ENCODE measurements around the gene MMP10.
"Not testable (repeated sequence)": the region's sequence is repeated elsewhere in the genome, so short reads cannot be mapped to it uniquely, and the experiment has no call there.

MMP10 gene

GRCh38 chr11:102757823-102758549 lies 22.4 kb downstream of the MMP10 start:
- no peaks in the 10 kb centered on the region for H3K27me3 ChIP-seq (ENCODE audit: control insufficient read depth in 1 of 2, insufficient read depth in 2 of 2, low read length in 2 of 2)
- no peak overlapping the region for H3K27ac ChIP-seq (ENCODE audit: low read length)
- no peaks in the 10 kb centered on the region for H3K9me3 ChIP-seq (ENCODE audit: control insufficient read depth in 2 of 2, low read length in 2 of 2)
- H3K36me3 ChIP-seq (ENCODE audit: control insufficient read depth in 2 of 2, insufficient read depth in 2 of 2, low read length in 2 of 2) = no peaks in the 10 kb centered on the region
- no peak overlapping the region for H3K4me3 ChIP-seq (ENCODE audit: low read length in 2 of 2)
- H3K9ac ChIP-seq (ENCODE audit: low read length in 2 of 2) = no peak overlapping the region
- H3K4me1 ChIP-seq (ENCODE audit: control insufficient read depth, insufficient read depth, low read length) = no peaks in the 10 kb centered on the region

GRCh38 chr11:102753267-102753666 lies 27.2 kb downstream of the MMP10 start:
- no peaks in the 10 kb centered on the region for H3K36me3 ChIP-seq (ENCODE audit: control insufficient read depth in 2 of 2, insufficient read depth in 2 of 2, low read length in 2 of 2)
- no peaks in the 10 kb centered on the region for H3K9me3 ChIP-seq (ENCODE audit: control insufficient read depth in 2 of 2, low read length in 2 of 2)
- H3K4me3 ChIP-seq (ENCODE audit: low read length in 2 of 2) = no peak overlapping the region
- no peaks in the 10 kb centered on the region for H3K4me1 ChIP-seq (ENCODE audit: control insufficient read depth, insufficient read depth, low read length)
- H3K9ac ChIP-seq (ENCODE audit: low read length in 2 of 2) = no peak overlapping the region
- H3K27ac ChIP-seq (ENCODE audit: low read length) = no peak overlapping the region
- H3K27me3 ChIP-seq (ENCODE audit: control insufficient read depth in 1 of 2, insufficient read depth in 2 of 2, low read length in 2 of 2) = no peaks in the 10 kb centered on the region

- no peaks in the 10 kb centered on the region for H3K36me3 ChIP-seq (ENCODE audit: control insufficient read depth in 2 of 2, insufficient read depth in 2 of 2, low read length in 2 of 2)
- no peaks in the 10 kb centered on the region for H3K9me3 ChIP-seq (ENCODE audit: control insufficient read depth in 2 of 2, low read length in 2 of 2)
- no peak overlapping the region for H3K27ac ChIP-seq (ENCODE audit: low read length)
- H3K9ac ChIP-seq (ENCODE audit: low read length in 2 of 2) = no peak overlapping the region
- H3K4me1 ChIP-seq (ENCODE audit: control insufficient read depth, insufficient read depth, low read length) = no peaks in the 10 kb centered on the region
- H3K4me3 ChIP-seq (ENCODE audit: low read length in 2 of 2) = no peak overlapping the region
- H3K27me3 ChIP-seq (ENCODE audit: control insufficient read depth in 1 of 2, insufficient read depth in 2 of 2, low read length in 2 of 2) = no peaks in the 10 kb centered on the region
These were observed 28.8 kb downstream of the MMP10 start for GRCh38 chr11:102751673-102752072.

- Histone ChIP-seq H3K27ac (ENCODE audit: low read length) (no peak overlapping the region), H3K27me3 (ENCODE audit: control insufficient read depth in 1 of 2, insufficient read depth in 2 of 2, low read length in 2 of 2) (no peaks in the 10 kb centered on the region), H3K36me3 (ENCODE audit: control insufficient read depth in 2 of 2, insufficient read depth in 2 of 2, low read length in 2 of 2) (no peaks in the 10 kb centered on the region), H3K4me3 (ENCODE audit: low read length in 2 of 2) (no peak overlapping the region), H3K9ac (ENCODE audit: low read length in 2 of 2) (no peak overlapping the region), H3K4me1 (ENCODE audit: control insufficient read depth, insufficient read depth, low read length) (no peaks in the 10 kb centered on the region), H3K9me3 (ENCODE audit: control insufficient read depth in 2 of 2, low read length in 2 of 2) (no peaks in the 10 kb centered on the region)
These were observed 31.2 kb downstream of the MMP10 start for GRCh38 chr11:102749101-102749722.

GRCh38 chr11:102746746-102747578 lies 33.5 kb downstream of the MMP10 start:
- H3K4me3 ChIP-seq (ENCODE audit: low read length in 2 of 2); H3K27ac ChIP-seq (ENCODE audit: low read length): not testable (repeated sequence)

GRCh38 chr11:102734650-102735049 lies 45.8 kb downstream of the MMP10 start:
- Histone ChIP-seq H3K27me3 (ENCODE audit: control insufficient read depth in 1 of 2, insufficient read depth in 2 of 2, low read length in 2 of 2) (no peaks in the 10 kb centered on the region), H3K36me3 (ENCODE audit: control insufficient read depth in 2 of 2, insufficient read depth in 2 of 2, low read length in 2 of 2) (no peaks in the 10 kb centered on the region), H3K27ac (ENCODE audit: low read length) (no peak overlapping the region), H3K9ac (ENCODE audit: low read length in 2 of 2) (no peak overlapping the region), H3K9me3 (ENCODE audit: control insufficient read depth in 2 of 2, low read length in 2 of 2) (peaks cover 0 to 4% of the 10 kb centered on the region in 2 donors), H3K4me3 (ENCODE audit: low read length in 2 of 2) (no peak overlapping the region), H3K4me1 (ENCODE audit: control insufficient read depth, insufficient read depth, low read length) (no peaks in the 10 kb centered on the region)

More at GRCh38 chr11:102746746-102747578, 33.5 kb downstream of the MMP10 start:
- not testable (repeated sequence) for H3K9me3 ChIP-seq (ENCODE audit: control insufficient read depth in 2 of 2, low read length in 2 of 2); H3K4me1 ChIP-seq (ENCODE audit: control insufficient read depth, insufficient read depth, low read length); H3K36me3 ChIP-seq (ENCODE audit: control insufficient read depth in 2 of 2, insufficient read depth in 2 of 2, low read length in 2 of 2); H3K27me3 ChIP-seq (ENCODE audit: control insufficient read depth in 1 of 2, insufficient read depth in 2 of 2, low read length in 2 of 2); H3K9ac ChIP-seq (ENCODE audit: low read length in 2 of 2)

GRCh38 chr11:102733232-102733875 lies 47.1 kb downstream of the MMP10 start:
- no peaks in the 10 kb centered on the region for H3K4me1 ChIP-seq (ENCODE audit: control insufficient read depth, insufficient read depth, low read length)
- no peaks in the 10 kb centered on the region for H3K27me3 ChIP-seq (ENCODE audit: control insufficient read depth in 1 of 2, insufficient read depth in 2 of 2, low read length in 2 of 2)
- H3K27ac ChIP-seq (ENCODE audit: low read length) = no peak overlapping the region
- H3K9ac ChIP-seq (ENCODE audit: low read length in 2 of 2) = no peak overlapping the region
- peaks cover 0 to 4% of the 10 kb centered on the region in 2 donors for H3K9me3 ChIP-seq (ENCODE audit: control insufficient read depth in 2 of 2, low read length in 2 of 2)
- no peaks in the 10 kb centered on the region for H3K36me3 ChIP-seq (ENCODE audit: control insufficient read depth in 2 of 2, insufficient read depth in 2 of 2, low read length in 2 of 2)
- no peak overlapping the region for H3K4me3 ChIP-seq (ENCODE audit: low read length in 2 of 2)

- H3K9me3 ChIP-seq (ENCODE audit: control insufficient read depth in 2 of 2, low read length in 2 of 2); H3K4me3 ChIP-seq (ENCODE audit: low read length in 2 of 2); H3K27ac ChIP-seq (ENCODE audit: low read length); H3K27me3 ChIP-seq (ENCODE audit: control insufficient read depth in 1 of 2, insufficient read depth in 2 of 2, low read length in 2 of 2); H3K36me3 ChIP-seq (ENCODE audit: control insufficient read depth in 2 of 2, insufficient read depth in 2 of 2, low read length in 2 of 2); H3K4me1 ChIP-seq (ENCODE audit: control insufficient read depth, insufficient read depth, low read length); H3K9ac ChIP-seq (ENCODE audit: low read length in 2 of 2): not testable (repeated sequence)
These were observed 49.5 kb downstream of the MMP10 start for GRCh38 chr11:102730944-102731343.

GRCh38 chr11:102729849-102730815 lies 50.3 kb downstream of the MMP10 start:
- H3K9ac ChIP-seq (ENCODE audit: low read length in 2 of 2) = no peak overlapping the region
- no peaks in the 10 kb centered on the region for H3K4me1 ChIP-seq (ENCODE audit: control insufficient read depth, insufficient read depth, low read length)
- H3K36me3 ChIP-seq (ENCODE audit: control insufficient read depth in 2 of 2, insufficient read depth in 2 of 2, low read length in 2 of 2) = no peaks in the 10 kb centered on the region
- no peak overlapping the region for H3K4me3 ChIP-seq (ENCODE audit: low read length in 2 of 2)
- no peak overlapping the region for H3K27ac ChIP-seq (ENCODE audit: low read length)
- H3K27me3 ChIP-seq (ENCODE audit: control insufficient read depth in 1 of 2, insufficient read depth in 2 of 2, low read length in 2 of 2) = no peaks in the 10 kb centered on the region
- H3K9me3 ChIP-seq (ENCODE audit: control insufficient read depth in 2 of 2, low read length in 2 of 2) = peaks cover 0 to 4% of the 10 kb centered on the region in 2 donors

GRCh38 chr11:102727890-102728289 lies 52.5 kb downstream of the MMP10 start:
- Histone ChIP-seq H3K9ac (ENCODE audit: low read length in 2 of 2) (no peak overlapping the region), H3K27me3 (ENCODE audit: control insufficient read depth in 1 of 2, insufficient read depth in 2 of 2, low read length in 2 of 2) (no peaks in the 10 kb centered on the region), H3K4me3 (ENCODE audit: low read length in 2 of 2) (no peak overlapping the region), H3K4me1 (ENCODE audit: control insufficient read depth, insufficient read depth, low read length) (no peaks in the 10 kb centered on the region), H3K27ac (ENCODE audit: low read length) (no peak overlapping the region), H3K36me3 (ENCODE audit: control insufficient read depth in 2 of 2, insufficient read depth in 2 of 2, low read length in 2 of 2) (no peaks in the 10 kb centered on the region), H3K9me3 (ENCODE audit: control insufficient read depth in 2 of 2, low read length in 2 of 2) (peaks cover 0 to 2% of the 10 kb centered on the region in 2 donors)

All from stomach smooth muscle (tissue), 2 donors.